WTC11 (cell line): ENCODE measurements around the gene TADA2A. TPM values are rescaled to one million over a fixed set of nuclear protein-coding genes. Genes with fewer than 3 reads are reported as not detected.

Experiments
- ATAC-seq: fragments of 200-7000 bp; cut with Tn5 transposase; 2 replicates; pipeline ENCODE4 v1.10.0; 2021; ENCODE audit warnings: mild to moderate bottlenecking, moderate library complexity
- CTCF ChIA-PET: fragments of 300-600 bp; sonication (Branson Sonifier 250); formaldehyde crosslinking; loops from one replicate; lab custom pipeline; 2021; ENCODE audit warnings: antibody characterized with exemption; lab: Charles Lee
- POLR2A ChIA-PET: fragments of 350-600 bp; sonication (Branson Sonifier 250); formaldehyde crosslinking; loops from one replicate; lab custom pipeline; 2021; ENCODE audit warnings: antibody characterized with exemption; lab: Charles Lee
- DNase-seq: peaks from one replicate; pipeline ENCODE4 v3.0.0; 2021; ENCODE audit warnings: low spot score
- H3K27ac Mint-ChIP-seq: 2 replicates; pipeline ENCODE4 v1.8.0; 2021; ENCODE audit warnings: mixed read lengths
- H3K27me3 Mint-ChIP-seq: 2 replicates; pipeline ENCODE4 v1.8.0; 2021; ENCODE audit warnings: low read depth, mild to moderate bottlenecking, moderate library complexity, mixed read lengths
- H3K36me3 Mint-ChIP-seq: 2 replicates; pipeline ENCODE4 v1.8.0; 2021; ENCODE audit warnings: mixed read lengths
- H3K4me1 Mint-ChIP-seq: 2 replicates; pipeline ENCODE4 v1.8.0; 2022; ENCODE audit warnings: mixed read lengths
- H3K4me3 Mint-ChIP-seq: 2 replicates; pipeline ENCODE4 v1.8.0; 2021; ENCODE audit warnings: mild to moderate bottlenecking, moderate library complexity, mixed read lengths
- H3K9me3 Mint-ChIP-seq: 2 replicates; pipeline ENCODE4 v1.8.0; 2021; ENCODE audit warnings: mixed read lengths
- ELF4 ChIP-seq: sonication (generic); formaldehyde crosslinking; IDR thresholded peaks from 2 replicates; pipeline ENCODE4 v1.8.1; 2022; ENCODE audit warnings: low read depth, mild to moderate bottlenecking, moderate library complexity, missing genetic modification reagents
- NR3C1 ChIP-seq: sonication (generic); formaldehyde crosslinking; conservative IDR thresholded peaks from 2 replicates; pipeline ENCODE4 v1.8.1; 2023; ENCODE audit warnings: low read depth, mild to moderate bottlenecking, missing genetic modification reagents
- SMAD3 ChIP-seq: sonication (generic); formaldehyde crosslinking; IDR thresholded peaks from 2 replicates; pipeline ENCODE4 v1.8.0; 2022; ENCODE audit warnings: missing genetic modification reagents, mild to moderate bottlenecking, borderline replicate concordance
- SMAD4 ChIP-seq: sonication (generic); formaldehyde crosslinking; IDR thresholded peaks from 2 replicates; pipeline ENCODE4 v1.8.0; 2022; ENCODE audit warnings: mild to moderate bottlenecking, missing genetic modification reagents
- SP1 ChIP-seq: sonication (generic); formaldehyde crosslinking; conservative IDR thresholded peaks from 2 replicates; pipeline ENCODE4 v1.8.1; 2022; ENCODE audit warnings: missing genetic modification reagents
- TEAD1 ChIP-seq: sonication (generic); formaldehyde crosslinking; IDR thresholded peaks from 2 replicates; pipeline ENCODE4 v1.8.0; 2022; ENCODE audit warnings: mild to moderate bottlenecking, missing genetic modification reagents
- total RNA-seq: library from RNA; stranded (reverse); gene quantifications from 3 replicates; pipeline ENCODE4 v1.2.3, GENCODE V29; 2021
- TF ChIP-seq, protein P1 (sequence below): sonication (generic); formaldehyde crosslinking; IDR thresholded peaks from 2 replicates; pipeline ENCODE4 v1.8.0; 2022; ENCODE audit warnings: mild to moderate bottlenecking, missing genetic modification reagents
- TF ChIP-seq, protein P2 (sequence below): sonication (generic); formaldehyde crosslinking; IDR thresholded peaks from 2 replicates; pipeline ENCODE4 v1.8.1; 2023; ENCODE audit warnings: mild to moderate bottlenecking, missing genetic modification reagents, borderline replicate concordance
- TF ChIP-seq, protein P3 (sequence below): fragments of 250-450 bp; sonication (Bioruptor Pico); conservative IDR thresholded peaks from 2 replicates; pipeline ENCODE4 v1.9.0; 2021; ENCODE audit warnings: mild to moderate bottlenecking
- TF ChIP-seq, protein P4 (sequence below): sonication (generic); formaldehyde crosslinking; IDR thresholded peaks from 2 replicates; pipeline ENCODE4 v1.8.0; 2022; ENCODE audit warnings: mild to moderate bottlenecking, missing genetic modification reagents
- TF ChIP-seq, protein P5 (sequence below): sonication (generic); formaldehyde crosslinking; IDR thresholded peaks from 2 replicates; pipeline ENCODE4 v1.8.0; 2023; ENCODE audit warnings: missing genetic modification reagents, mild to moderate bottlenecking, borderline replicate concordance
- TF ChIP-seq, protein P6 (sequence below): sonication (generic); formaldehyde crosslinking; IDR thresholded peaks from 2 replicates; pipeline ENCODE4 v1.8.0; 2022; ENCODE audit warnings: mild to moderate bottlenecking, missing genetic modification reagents
- TF ChIP-seq, protein P7 (sequence below): sonication (generic); formaldehyde crosslinking; IDR thresholded peaks from 2 replicates; pipeline ENCODE4 v1.8.1; 2023; ENCODE audit warnings: mild to moderate bottlenecking, missing genetic modification reagents, moderate library complexity

Gene TADA2A
- total RNA-seq, 1 experiment from 2014 or later, result 16.5 TPM

DNA sequence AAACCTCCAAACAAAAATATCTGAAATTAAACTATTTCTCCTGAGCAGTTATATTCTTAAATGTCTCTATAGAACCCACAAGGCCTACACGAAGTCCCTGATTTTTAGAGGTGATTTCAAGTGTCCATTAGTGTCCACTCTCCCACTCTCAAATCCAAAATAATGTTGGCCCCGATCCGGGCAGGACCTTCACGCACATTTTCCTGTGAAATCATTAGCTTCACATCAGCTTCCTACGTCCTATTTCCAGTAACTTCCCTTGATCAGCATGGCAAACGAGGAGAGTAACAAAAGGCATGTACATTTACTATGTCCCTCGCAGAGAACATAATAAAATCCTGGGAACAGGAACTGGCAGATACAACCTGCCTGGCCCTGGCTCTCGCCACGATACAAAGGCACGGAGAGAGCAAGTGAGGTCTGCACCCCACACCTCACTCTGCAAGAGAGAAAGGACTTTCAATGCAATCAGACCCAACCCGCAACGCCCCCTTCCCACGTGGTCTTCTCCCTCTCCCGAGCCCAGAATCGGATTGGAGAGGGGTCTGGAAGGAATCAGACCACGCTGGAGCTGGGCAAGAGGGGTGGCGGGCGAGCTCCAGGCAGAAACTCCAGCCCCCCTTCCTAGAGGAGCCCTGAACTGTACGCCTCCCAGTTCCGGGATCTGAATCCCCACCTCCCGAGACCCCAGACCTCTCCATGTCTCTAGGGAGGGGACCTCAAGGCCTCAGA is 48.4 kb upstream of the TADA2A start:
- CTCF ChIA-PET, result interaction anchor here (0.6 to 2.6 kb wide), 9 partner anchors 9 to 732 kb away, joined by 3 to 58 read pairs (median 5); partner anchors contain the start of gene SYNRG
- POLR2A ChIA-PET, result interaction anchor here (1.0 to 1.5 kb wide), 5 partner anchors 9 to 251 kb away, joined by 3 to 5 read pairs (median 4); partner anchors contain the start of gene SYNRG

More for the DNA sequence above, 48.4 kb upstream of the TADA2A start:
- Mint-ChIP-seq H3K27me3 (no peaks in the 10 kb centered on the region), H3K4me1 (peaks cover 36% of the 10 kb centered on the region), H3K36me3 (peaks cover 5% of the 10 kb centered on the region), H3K27ac (peak overlapping the region; percentile 99), H3K9me3 (no peaks in the 10 kb centered on the region), H3K4me3 (peak overlapping the region; percentile 97)
- ATAC-seq (peak; percentile 33), DNase-seq (peak; percentile 85)
- TF ChIP-seq, protein P1, sequence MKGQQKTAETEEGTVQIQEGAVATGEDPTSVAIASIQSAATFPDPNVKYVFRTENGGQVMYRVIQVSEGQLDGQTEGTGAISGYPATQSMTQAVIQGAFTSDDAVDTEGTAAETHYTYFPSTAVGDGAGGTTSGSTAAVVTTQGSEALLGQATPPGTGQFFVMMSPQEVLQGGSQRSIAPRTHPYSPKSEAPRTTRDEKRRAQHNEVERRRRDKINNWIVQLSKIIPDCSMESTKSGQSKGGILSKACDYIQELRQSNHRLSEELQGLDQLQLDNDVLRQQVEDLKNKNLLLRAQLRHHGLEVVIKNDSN (CRISPR knock-in tag), result peak; percentile 89
- TF ChIP-seq NR3C1 (no peak), TEAD1 (CRISPR knock-in tag) (peak; percentile 71), SMAD3 (peak; percentile 19; the same call in 1 of the 2 replicates), ELF4 (CRISPR knock-in tag) (no peak), SP1 (CRISPR knock-in tag) (peak; percentile 24; the same call in 1 of the 2 replicates), SMAD4 (CRISPR knock-in tag) (0 out of 2 replicates have a peak, but pooled peaks have one; percentile 31)
- TF ChIP-seq, protein P2, sequence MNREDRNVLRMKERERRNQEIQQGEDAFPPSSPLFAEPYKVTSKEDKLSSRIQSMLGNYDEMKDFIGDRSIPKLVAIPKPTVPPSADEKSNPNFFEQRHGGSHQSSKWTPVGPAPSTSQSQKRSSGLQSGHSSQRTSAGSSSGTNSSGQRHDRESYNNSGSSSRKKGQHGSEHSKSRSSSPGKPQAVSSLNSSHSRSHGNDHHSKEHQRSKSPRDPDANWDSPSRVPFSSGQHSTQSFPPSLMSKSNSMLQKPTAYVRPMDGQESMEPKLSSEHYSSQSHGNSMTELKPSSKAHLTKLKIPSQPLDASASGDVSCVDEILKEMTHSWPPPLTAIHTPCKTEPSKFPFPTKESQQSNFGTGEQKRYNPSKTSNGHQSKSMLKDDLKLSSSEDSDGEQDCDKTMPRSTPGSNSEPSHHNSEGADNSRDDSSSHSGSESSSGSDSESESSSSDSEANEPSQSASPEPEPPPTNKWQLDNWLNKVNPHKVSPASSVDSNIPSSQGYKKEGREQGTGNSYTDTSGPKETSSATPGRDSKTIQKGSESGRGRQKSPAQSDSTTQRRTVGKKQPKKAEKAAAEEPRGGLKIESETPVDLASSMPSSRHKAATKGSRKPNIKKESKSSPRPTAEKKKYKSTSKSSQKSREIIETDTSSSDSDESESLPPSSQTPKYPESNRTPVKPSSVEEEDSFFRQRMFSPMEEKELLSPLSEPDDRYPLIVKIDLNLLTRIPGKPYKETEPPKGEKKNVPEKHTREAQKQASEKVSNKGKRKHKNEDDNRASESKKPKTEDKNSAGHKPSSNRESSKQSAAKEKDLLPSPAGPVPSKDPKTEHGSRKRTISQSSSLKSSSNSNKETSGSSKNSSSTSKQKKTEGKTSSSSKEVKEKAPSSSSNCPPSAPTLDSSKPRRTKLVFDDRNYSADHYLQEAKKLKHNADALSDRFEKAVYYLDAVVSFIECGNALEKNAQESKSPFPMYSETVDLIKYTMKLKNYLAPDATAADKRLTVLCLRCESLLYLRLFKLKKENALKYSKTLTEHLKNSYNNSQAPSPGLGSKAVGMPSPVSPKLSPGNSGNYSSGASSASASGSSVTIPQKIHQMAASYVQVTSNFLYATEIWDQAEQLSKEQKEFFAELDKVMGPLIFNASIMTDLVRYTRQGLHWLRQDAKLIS (CRISPR knock-in tag), result 0 out of 2 replicates have a peak, but pooled peaks have one; percentile 14
- TF ChIP-seq, protein P3, sequence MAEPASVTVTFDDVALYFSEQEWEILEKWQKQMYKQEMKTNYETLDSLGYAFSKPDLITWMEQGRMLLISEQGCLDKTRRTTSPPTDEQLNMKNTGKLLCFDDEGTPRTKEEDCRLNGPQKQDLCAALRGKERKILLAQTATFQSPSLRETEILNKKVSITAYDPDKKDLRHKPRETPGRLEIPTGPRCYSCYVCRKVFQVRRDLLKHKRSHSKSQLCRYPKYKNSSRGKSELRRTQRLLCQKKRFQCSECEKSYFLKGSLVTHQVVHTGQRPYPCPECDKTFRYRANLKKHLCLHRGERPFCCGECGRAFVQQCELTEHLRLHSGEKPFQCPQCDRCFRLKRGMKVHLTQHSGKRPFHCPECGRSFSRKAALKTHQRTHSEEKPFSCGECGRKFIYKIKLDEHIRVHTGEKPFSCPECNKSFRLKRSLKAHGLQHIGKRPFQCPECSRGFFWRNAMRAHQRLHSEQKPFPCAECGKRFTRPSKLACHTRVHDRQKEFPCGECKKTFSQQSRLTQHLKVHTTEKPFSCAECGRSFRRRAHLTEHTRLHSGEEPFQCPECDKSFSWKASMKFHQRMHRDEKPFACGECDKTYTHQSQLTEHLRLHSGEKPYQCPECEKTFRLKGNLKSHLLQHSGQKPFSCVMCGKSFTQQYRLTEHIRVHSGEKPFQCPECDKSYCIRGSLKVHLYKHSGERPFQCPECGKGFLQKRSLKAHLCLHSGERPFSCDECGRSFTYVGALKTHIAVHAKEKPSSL (CRISPR knock-in tag), result no peak
- TF ChIP-seq, protein P4, sequence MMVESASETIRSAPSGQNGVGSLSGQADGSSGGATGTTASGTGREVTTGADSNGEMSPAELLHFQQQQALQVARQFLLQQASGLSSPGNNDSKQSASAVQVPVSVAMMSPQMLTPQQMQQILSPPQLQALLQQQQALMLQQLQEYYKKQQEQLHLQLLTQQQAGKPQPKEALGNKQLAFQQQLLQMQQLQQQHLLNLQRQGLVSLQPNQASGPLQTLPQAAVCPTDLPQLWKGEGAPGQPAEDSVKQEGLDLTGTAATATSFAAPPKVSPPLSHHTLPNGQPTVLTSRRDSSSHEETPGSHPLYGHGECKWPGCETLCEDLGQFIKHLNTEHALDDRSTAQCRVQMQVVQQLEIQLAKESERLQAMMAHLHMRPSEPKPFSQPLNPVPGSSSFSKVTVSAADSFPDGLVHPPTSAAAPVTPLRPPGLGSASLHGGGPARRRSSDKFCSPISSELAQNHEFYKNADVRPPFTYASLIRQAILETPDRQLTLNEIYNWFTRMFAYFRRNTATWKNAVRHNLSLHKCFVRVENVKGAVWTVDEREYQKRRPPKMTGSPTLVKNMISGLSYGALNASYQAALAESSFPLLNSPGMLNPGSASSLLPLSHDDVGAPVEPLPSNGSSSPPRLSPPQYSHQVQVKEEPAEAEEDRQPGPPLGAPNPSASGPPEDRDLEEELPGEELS (CRISPR knock-in tag), result peak; percentile 71; the same call in 1 of the 2 replicates
- TF ChIP-seq, protein P5, sequence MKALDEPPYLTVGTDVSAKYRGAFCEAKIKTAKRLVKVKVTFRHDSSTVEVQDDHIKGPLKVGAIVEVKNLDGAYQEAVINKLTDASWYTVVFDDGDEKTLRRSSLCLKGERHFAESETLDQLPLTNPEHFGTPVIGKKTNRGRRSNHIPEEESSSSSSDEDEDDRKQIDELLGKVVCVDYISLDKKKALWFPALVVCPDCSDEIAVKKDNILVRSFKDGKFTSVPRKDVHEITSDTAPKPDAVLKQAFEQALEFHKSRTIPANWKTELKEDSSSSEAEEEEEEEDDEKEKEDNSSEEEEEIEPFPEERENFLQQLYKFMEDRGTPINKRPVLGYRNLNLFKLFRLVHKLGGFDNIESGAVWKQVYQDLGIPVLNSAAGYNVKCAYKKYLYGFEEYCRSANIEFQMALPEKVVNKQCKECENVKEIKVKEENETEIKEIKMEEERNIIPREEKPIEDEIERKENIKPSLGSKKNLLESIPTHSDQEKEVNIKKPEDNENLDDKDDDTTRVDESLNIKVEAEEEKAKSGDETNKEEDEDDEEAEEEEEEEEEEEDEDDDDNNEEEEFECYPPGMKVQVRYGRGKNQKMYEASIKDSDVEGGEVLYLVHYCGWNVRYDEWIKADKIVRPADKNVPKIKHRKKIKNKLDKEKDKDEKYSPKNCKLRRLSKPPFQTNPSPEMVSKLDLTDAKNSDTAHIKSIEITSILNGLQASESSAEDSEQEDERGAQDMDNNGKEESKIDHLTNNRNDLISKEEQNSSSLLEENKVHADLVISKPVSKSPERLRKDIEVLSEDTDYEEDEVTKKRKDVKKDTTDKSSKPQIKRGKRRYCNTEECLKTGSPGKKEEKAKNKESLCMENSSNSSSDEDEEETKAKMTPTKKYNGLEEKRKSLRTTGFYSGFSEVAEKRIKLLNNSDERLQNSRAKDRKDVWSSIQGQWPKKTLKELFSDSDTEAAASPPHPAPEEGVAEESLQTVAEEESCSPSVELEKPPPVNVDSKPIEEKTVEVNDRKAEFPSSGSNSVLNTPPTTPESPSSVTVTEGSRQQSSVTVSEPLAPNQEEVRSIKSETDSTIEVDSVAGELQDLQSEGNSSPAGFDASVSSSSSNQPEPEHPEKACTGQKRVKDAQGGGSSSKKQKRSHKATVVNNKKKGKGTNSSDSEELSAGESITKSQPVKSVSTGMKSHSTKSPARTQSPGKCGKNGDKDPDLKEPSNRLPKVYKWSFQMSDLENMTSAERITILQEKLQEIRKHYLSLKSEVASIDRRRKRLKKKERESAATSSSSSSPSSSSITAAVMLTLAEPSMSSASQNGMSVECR (CRISPR knock-in tag), result 0 out of 2 replicates have a peak, but pooled peaks have one; percentile 41
- TF ChIP-seq, protein P6, sequence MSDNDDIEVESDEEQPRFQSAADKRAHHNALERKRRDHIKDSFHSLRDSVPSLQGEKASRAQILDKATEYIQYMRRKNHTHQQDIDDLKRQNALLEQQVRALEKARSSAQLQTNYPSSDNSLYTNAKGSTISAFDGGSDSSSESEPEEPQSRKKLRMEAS, result peak; percentile 89
- TF ChIP-seq, protein P7, sequence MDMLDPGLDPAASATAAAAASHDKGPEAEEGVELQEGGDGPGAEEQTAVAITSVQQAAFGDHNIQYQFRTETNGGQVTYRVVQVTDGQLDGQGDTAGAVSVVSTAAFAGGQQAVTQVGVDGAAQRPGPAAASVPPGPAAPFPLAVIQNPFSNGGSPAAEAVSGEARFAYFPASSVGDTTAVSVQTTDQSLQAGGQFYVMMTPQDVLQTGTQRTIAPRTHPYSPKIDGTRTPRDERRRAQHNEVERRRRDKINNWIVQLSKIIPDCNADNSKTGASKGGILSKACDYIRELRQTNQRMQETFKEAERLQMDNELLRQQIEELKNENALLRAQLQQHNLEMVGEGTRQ (CRISPR knock-in tag), result peak; percentile 84
